Activated CD4-positive, alpha-beta T cell treated with anti-CD3 and anti-CD28 coated beads for 4 hours (primary cell): ENCODE data around the gene ABCA3.

Experiments
- DNase-seq, 2 donors: peaks; one replicate each; pipeline ENCODE4 v3.0.0-alpha.2; 2020

Gene ABCA3

GRCh38 chr16:2233046-2233775, 107.3 kb downstream of the ABCA3 start:
- no peak for DNase-seq

- no peak for DNase-seq
Measured at GRCh38 chr16:2232094-2232990, 108.2 kb downstream of the ABCA3 start.

- DNase-seq = no peak
Measured at GRCh38 chr16:2231016-2231931, 109.3 kb downstream of the ABCA3 start.

- no peak for DNase-seq
Measured at GRCh38 chr16:2230376-2230775, 110.2 kb downstream of the ABCA3 start.

- no peak for DNase-seq
Measured at GRCh38 chr16:2229632-2230250, 110.8 kb downstream of the ABCA3 start.

GRCh38 chr16:2229091-2229490, 111.4 kb downstream of the ABCA3 start:
- no peak for DNase-seq

- no peak for DNase-seq
Measured at GRCh38 chr16:2228161-2228824, 112.2 kb downstream of the ABCA3 start.

GRCh38 chr16:2226918-2227317, 113.6 kb downstream of the ABCA3 start:
- no peak for DNase-seq

- no peak for DNase-seq
Measured at GRCh38 chr16:2226245-2226793, 114.2 kb downstream of the ABCA3 start.
